K562 (cell line): ENCODE data around the gene ATP5F1D. TPM values are rescaled to one million over a fixed set of nuclear protein-coding genes. Genes with fewer than 3 reads are reported as not detected.
A peak's percentile ranks its signal among the peaks of the same experiment; 100 is the strongest.

Experiments used
- ARID3A ChIP-seq: IDR thresholded peaks from 2 replicates; pipeline ENCODE4 v1.6.1; 2012; ENCODE audit warnings: low read depth, low read length, improper control_type of control experiment, borderline replicate concordance
- ASH1L ChIP-seq: fragments of 450-650 bp; IDR thresholded peaks from 2 replicates; pipeline ENCODE4 v1.6.1; 2018; ENCODE audit warnings: borderline replicate concordance, mild to moderate bottlenecking, low read depth; ENCODE audit not compliant: partially characterized antibody
- ATF7 ChIP-seq: fragments of 450-650 bp; IDR thresholded peaks from 2 replicates; pipeline ENCODE4 v1.7.1; 2014; ENCODE audit warnings: mild to moderate bottlenecking, moderate library complexity
- BACH1 ChIP-seq: fragments of 200-800 bp; sonication (Bioruptor generic); IDR thresholded peaks from 2 replicates; pipeline ENCODE4 v1.6.1; 2016; ENCODE audit warnings: missing genetic modification characterization, missing compliant biosample characterization
- CAMTA2 ChIP-seq: fragments of 250-450 bp; sonication (Bioruptor Pico); conservative IDR thresholded peaks from 2 replicates; pipeline ENCODE4 v1.5.1; 2022
- CCAR2 ChIP-seq: fragments of 200-400 bp; formaldehyde crosslinking; IDR thresholded peaks from 2 replicates; pipeline ENCODE4 v1.6.1; 2017; ENCODE audit warnings: mild to moderate bottlenecking, low read depth, low read length
- CHCHD3 ChIP-seq: fragments of 250-450 bp; sonication (Bioruptor Pico); IDR thresholded peaks from 2 replicates; pipeline ENCODE4 v2.1.2; 2022; ENCODE audit warnings: mild to moderate bottlenecking
- COPS2 ChIP-seq: fragments of 450-650 bp; conservative IDR thresholded peaks from 2 replicates; pipeline ENCODE4 v1.6.1; 2016; ENCODE audit warnings: mild to moderate bottlenecking, moderate library complexity
- CREBBP ChIP-seq: IDR thresholded peaks from one replicate; pipeline ENCODE4 v1.6.1; 2012; ENCODE audit warnings: low read depth, mild to moderate bottlenecking, control low read depth, inconsistent platforms, low read length
- E2F3 ChIP-seq: fragments of 250-450 bp; sonication (Bioruptor Pico); IDR thresholded peaks from 2 replicates; pipeline ENCODE4 v1.4.0; 2020; ENCODE audit warnings: mild to moderate bottlenecking
- EGR1 ChIP-seq: fragments of 450-650 bp; conservative IDR thresholded peaks from 2 replicates; pipeline ENCODE4 v1.6.1; 2017; ENCODE audit warnings: mild to moderate bottlenecking
- ETS2 ChIP-seq: IDR thresholded peaks from 2 replicates; pipeline ENCODE4 v1.6.1; 2016; ENCODE audit warnings: borderline replicate concordance, missing genetic modification characterization, mild to moderate bottlenecking, moderate library complexity, missing compliant biosample characterization; ENCODE audit not compliant: poor library complexity, severe bottlenecking
- HDAC6 ChIP-seq: IDR thresholded peaks from 2 replicates; pipeline ENCODE4 v1.6.1; 2012; ENCODE audit warnings: low read depth, mild to moderate bottlenecking, control low read depth, inconsistent platforms, low read length, moderate library complexity
- KAT8 ChIP-seq: fragments of 450-650 bp; IDR thresholded peaks from 2 replicates; pipeline ENCODE4 v1.6.1; 2016; ENCODE audit warnings: low read depth, mild to moderate bottlenecking
- MAFF ChIP-seq: IDR thresholded peaks from 2 replicates; pipeline ENCODE4 v1.6.1; 2012; ENCODE audit warnings: low read length, improper control_type of control experiment
- MCM5 ChIP-seq: fragments of 450-650 bp; IDR thresholded peaks from 2 replicates; pipeline ENCODE4 v1.6.1; 2016; ENCODE audit warnings: low read depth
- NR2F6 ChIP-seq: fragments of 450-650 bp; formaldehyde crosslinking; IDR thresholded peaks from 2 replicates; pipeline ENCODE4 v1.4.0; 2020; ENCODE audit warnings: mild to moderate bottlenecking
- OTX1 ChIP-seq: fragments of 450-650 bp; formaldehyde crosslinking; IDR thresholded peaks from 2 replicates; pipeline ENCODE4 v1.4.0; 2022; ENCODE audit warnings: mild to moderate bottlenecking
- PHTF2 ChIP-seq: fragments of 250-450 bp; sonication (Bioruptor Pico); IDR thresholded peaks from 2 replicates; pipeline ENCODE4 v1.5.0; 2021; ENCODE audit warnings: mild to moderate bottlenecking
- SMAD1 ChIP-seq: fragments of 150-350 bp; IDR thresholded peaks from 2 replicates; pipeline ENCODE4 v1.6.1; 2014; ENCODE audit warnings: low read length, low read depth; ENCODE audit not compliant: partially characterized antibody
- SMARCE1 ChIP-seq: fragments of 450-650 bp; IDR thresholded peaks from 2 replicates; pipeline ENCODE4 v1.7.1; 2016; ENCODE audit warnings: mild to moderate bottlenecking
- SMC3 ChIP-seq: conservative IDR thresholded peaks from 2 replicates; pipeline ENCODE4 v1.6.1; 2011; ENCODE audit warnings: low read depth, low read length, improper control_type of control experiment; ENCODE audit not compliant: insufficient read depth
- ZEB2 ChIP-seq: fragments of 450-650 bp; IDR thresholded peaks from 2 replicates; pipeline ENCODE4 v1.6.1; 2016
- ZFP36 ChIP-seq: fragments of 150-350 bp; IDR thresholded peaks from 2 replicates; pipeline ENCODE4 v1.6.1; 2018; ENCODE audit warnings: low read length, low read depth; ENCODE audit not compliant: partially characterized antibody
- ZNF121 ChIP-seq: sonication (generic); formaldehyde crosslinking; conservative IDR thresholded peaks from 2 replicates; pipeline ENCODE4 v1.8.0; 2022; ENCODE audit warnings: missing genetic modification reagents
- ZNF449 ChIP-seq: fragments of 250-450 bp; sonication (Bioruptor Pico); IDR thresholded peaks from 2 replicates; pipeline ENCODE4 v1.8.0; 2022; ENCODE audit warnings: moderate library complexity, mild to moderate bottlenecking, inconsistent platforms
- ZNF655 ChIP-seq: fragments of 250-450 bp; sonication (Bioruptor Pico); IDR thresholded peaks from 2 replicates; pipeline ENCODE4 v1.5.0; 2021
- polyA plus RNA-seq, 8 experiments: library from polyadenylated mRNA; depleted of rRNA in 4 of 8; stranded (reverse) in 5 of 8; unstranded in 3 of 8; fragments of >200 nt; fragmentation: Nextera tagmentation in 2 of 8; fragmentation: Illumina TruSeq in 1 of 8; extraction: Ambion mirVana in 2 of 8; extraction: Trizol in 1 of 8; gene quantifications; 2 replicates each; pipeline versions ENCODE4 v1.2.1 to v1.2.3, GENCODE V29; 2011 to 2014; ENCODE audit warnings: inconsistent platforms in 1 of 8, missing spikeins in 1 of 8
- total RNA-seq, 7 experiments: library from RNA; depleted of rRNA in 6 of 7; stranded (reverse); fragments of >200 nt in 6 of 7; fragmentation: Illumina TruSeq in 2 of 7; extraction: Trizol in 2 of 7; gene quantifications; 2 replicates each; pipeline versions ENCODE4 v1.2.1 to v1.2.3, GENCODE V29; 2011 to 2021; ENCODE audit warnings: low replicate concordance in 1 of 7

Gene ATP5F1D
- total and polyA plus RNA-seq, 9 of the 15 experiments (the other 6 are each of a cell fraction or from before 2014, with no cell fraction given): 3.9 to 409 (median 36.8) TPM

- TF ChIP-seq ZFP36 (no peak), ASH1L (no peak), HDAC6 (no peak), ZNF655 (CRISPR knock-in tag) (no peak), MCM5 (no peak), BACH1 (tag) (no peak), PHTF2 (CRISPR knock-in tag) (no peak), ZNF121 (CRISPR knock-in tag) (no peak), ETS2 (tag) (no peak), CCAR2 (no peak), ATF7 (no peak), KAT8 (no peak), CREBBP (no peak), CAMTA2 (CRISPR knock-in tag) (no peak), E2F3 (CRISPR knock-in tag) (no peak), OTX1 (CRISPR knock-in tag) (no peak; the same call in 1 of the 2 replicates), ZEB2 (no peak), ARID3A (no peak), CHCHD3 (CRISPR knock-in tag) (no peak), COPS2 (no peak), NR2F6 (CRISPR knock-in tag) (no peak), EGR1 (peak; percentile 73), MAFF (no peak), SMC3 (no peak), SMARCE1 (no peak), ZNF449 (CRISPR knock-in tag) (no peak), SMAD1 (no peak)
These were observed 10.0 kb downstream of the ATP5F1D start (continued) for GRCh38 chr19:1251330-1252220.
